Measurements from ENCODE around the gene PRKAR1B.

The PRKAR1B gene

GRCh38 chr7:572416-573268 is 154.4 kb downstream of the PRKAR1B start:
- DNase-seq (ENCODE audit: low read depth in 2 of 2), result no peak

GRCh38 chr7:571718-572415 is 155.2 kb downstream of the PRKAR1B start:
- no peak for DNase-seq (ENCODE audit: low read depth in 2 of 2)

GRCh38 chr7:571096-571717 is 155.9 kb downstream of the PRKAR1B start:
- no peak for DNase-seq (ENCODE audit: low read depth in 2 of 2)

GRCh38 chr7:570801-571070 is 156.3 kb downstream of the PRKAR1B start:
- no peak for DNase-seq (ENCODE audit: low read depth in 2 of 2)

- no peak for DNase-seq (ENCODE audit: low read depth in 2 of 2)
These were observed 156.9 kb downstream of the PRKAR1B start for GRCh38 chr7:569996-570800.

- no peak for DNase-seq (ENCODE audit: low read depth in 2 of 2)
These were observed 157.8 kb downstream of the PRKAR1B start for GRCh38 chr7:569071-569855.

GRCh38 chr7:568031-568951 is 158.8 kb downstream of the PRKAR1B start:
- DNase-seq (ENCODE audit: low read depth in 2 of 2), result no peak

GRCh38 chr7:567305-567883 is 159.7 kb downstream of the PRKAR1B start:
- no peak for DNase-seq (ENCODE audit: low read depth in 2 of 2)

- no peak for DNase-seq (ENCODE audit: low read depth in 2 of 2)
These were observed 161.0 kb downstream of the PRKAR1B start for GRCh38 chr7:566100-566499.

- no peak for DNase-seq (ENCODE audit: low read depth in 2 of 2)
These were observed 162.8 kb downstream of the PRKAR1B start for GRCh38 chr7:564176-564865.

- DNase-seq (ENCODE audit: low read depth in 2 of 2), result no peak
These were observed 163.4 kb downstream of the PRKAR1B start for GRCh38 chr7:563629-564170.

GRCh38 chr7:562789-563628 is 164.1 kb downstream of the PRKAR1B start:
- no peak for DNase-seq (ENCODE audit: low read depth in 2 of 2)

- DNase-seq (ENCODE audit: low read depth in 2 of 2), result no peak
These were observed 164.8 kb downstream of the PRKAR1B start for GRCh38 chr7:562374-562675.

- no peak for DNase-seq (ENCODE audit: low read depth in 2 of 2)
These were observed 165.3 kb downstream of the PRKAR1B start for GRCh38 chr7:561631-562373.

GRCh38 chr7:560966-561630 is 166.0 kb downstream of the PRKAR1B start:
- no peak for DNase-seq (ENCODE audit: low read depth in 2 of 2)

GRCh38 chr7:559396-559705 is 167.7 kb downstream of the PRKAR1B start:
- DNase-seq (ENCODE audit: low read depth in 2 of 2), result no peak

GRCh38 chr7:557558-557881 is 169.6 kb downstream of the PRKAR1B start:
- DNase-seq (ENCODE audit: low read depth in 2 of 2), result no peak

Measured in stimulated activated CD4-positive, alpha-beta T cell treated with anti-CD3 and anti-CD28 coated beads, Interleukin-15, amount 100 ng/mL, for 48 hours (primary cell).